Measurements from ENCODE around the gene SPATA16.

- TF ChIP-seq CTCF (IDR thresholded peaks at IDR 0.05) (no peak), POLR2A (IDR thresholded peaks at IDR 0.05) (no peak)
Measured at GRCh38 chr3:172980849-172981248, 160.2 kb downstream of the SPATA16 start.
